ENCODE data around the gene TUBA3E. TPM values are rescaled to one million over a fixed set of nuclear protein-coding genes. Genes with fewer than 3 reads are reported as not detected.
"Not testable (repeated sequence)": the region's sequence is repeated elsewhere in the genome, so short reads cannot be mapped to it uniquely, and the experiment has no call there.

The TUBA3E gene
- not detected in 2 replicates for total RNA-seq (2014; rRNA removed; shearing (Covaris generic))
- polyA plus RNA-seq (2015; cell fraction: cytosol; rRNA removed): not detected in 2 replicates
- not detected in 2 replicates for polyA plus RNA-seq (2015; cell fraction: nucleus; rRNA removed)

- in situ Hi-C loops (cut with HindIII; ENCODE audit: low pct_unique_long_range_greater_than_20kb, low sequenced_read_pairs): no loop called here
Observed at GRCh38 chr2:130198343-130198742, at the start of gene TUBA3E. Gene TUBA3E (minus strand): TSS chr2:130198439. CDS start chr2:130198360, 79 bp downstream.

GRCh38 chr2:130246430-130246829 is 48.2 kb upstream of the TUBA3E start:
- in situ Hi-C loops (cut with HindIII; ENCODE audit: low pct_unique_long_range_greater_than_20kb, low sequenced_read_pairs): no loop called here
- no peak for DNase-seq (ENCODE audit: low read depth, low spot score)

More at GRCh38 chr2:130198343-130198742, at the start of gene TUBA3E:
- DNase-seq (ENCODE audit: low read depth, low spot score): no peak

- no peak for DNase-seq (ENCODE audit: low read depth, low spot score)
- in situ Hi-C loops (cut with HindIII; ENCODE audit: low pct_unique_long_range_greater_than_20kb, low sequenced_read_pairs): no loop called here
Observed at GRCh38 chr2:130245976-130246375, 47.7 kb upstream of the TUBA3E start.

GRCh38 chr2:130243359-130243758 is 45.1 kb upstream of the TUBA3E start:
- no peak for DNase-seq (ENCODE audit: low read depth, low spot score)
- in situ Hi-C loops (cut with HindIII; ENCODE audit: low pct_unique_long_range_greater_than_20kb, low sequenced_read_pairs): no loop called here

- in situ Hi-C loops (cut with HindIII; ENCODE audit: low pct_unique_long_range_greater_than_20kb, low sequenced_read_pairs): no loop called here
- peak; percentile 66 for DNase-seq (ENCODE audit: low read depth, low spot score)
Observed at GRCh38 chr2:130241041-130241707, 42.9 kb upstream of the TUBA3E start.

- in situ Hi-C loops (cut with HindIII; ENCODE audit: low pct_unique_long_range_greater_than_20kb, low sequenced_read_pairs); DNase-seq (ENCODE audit: low read depth, low spot score): not testable (repeated sequence)
Observed at GRCh38 chr2:130239581-130239980, 41.3 kb upstream of the TUBA3E start.

GRCh38 chr2:130233066-130233465 is 34.8 kb upstream of the TUBA3E start:
- DNase-seq (ENCODE audit: low read depth, low spot score); in situ Hi-C loops (cut with HindIII; ENCODE audit: low pct_unique_long_range_greater_than_20kb, low sequenced_read_pairs): not testable (repeated sequence)

GRCh38 chr2:130231656-130232055 is 33.4 kb upstream of the TUBA3E start:
- no peak for DNase-seq (ENCODE audit: low read depth, low spot score)
- in situ Hi-C loops (cut with HindIII; ENCODE audit: low pct_unique_long_range_greater_than_20kb, low sequenced_read_pairs): no loop called here

- in situ Hi-C loops (cut with HindIII; ENCODE audit: low pct_unique_long_range_greater_than_20kb, low sequenced_read_pairs); DNase-seq (ENCODE audit: low read depth, low spot score): not testable (repeated sequence)
Observed at GRCh38 chr2:130230907-130231306, 32.7 kb upstream of the TUBA3E start.

- in situ Hi-C loops (cut with HindIII; ENCODE audit: low pct_unique_long_range_greater_than_20kb, low sequenced_read_pairs): not testable (repeated sequence)
Observed at GRCh38 chr2:130230376-130230775, 32.1 kb upstream of the TUBA3E start.

GRCh38 chr2:130229161-130229510 is 30.9 kb upstream of the TUBA3E start:
- in situ Hi-C loops (cut with HindIII; ENCODE audit: low pct_unique_long_range_greater_than_20kb, low sequenced_read_pairs): not testable (repeated sequence)

More at GRCh38 chr2:130230376-130230775, 32.1 kb upstream of the TUBA3E start:
- DNase-seq (ENCODE audit: low read depth, low spot score): not testable (repeated sequence)

GRCh38 chr2:130228467-130229160 is 30.4 kb upstream of the TUBA3E start:
- DNase-seq (ENCODE audit: low read depth, low spot score); in situ Hi-C loops (cut with HindIII; ENCODE audit: low pct_unique_long_range_greater_than_20kb, low sequenced_read_pairs): not testable (repeated sequence)

More at GRCh38 chr2:130229161-130229510, 30.9 kb upstream of the TUBA3E start:
- peak; percentile 80 for DNase-seq (ENCODE audit: low read depth, low spot score)

- DNase-seq (ENCODE audit: low read depth, low spot score); in situ Hi-C loops (cut with HindIII; ENCODE audit: low pct_unique_long_range_greater_than_20kb, low sequenced_read_pairs): not testable (repeated sequence)
Observed at GRCh38 chr2:130228005-130228404, 29.8 kb upstream of the TUBA3E start.

- in situ Hi-C loops (cut with HindIII; ENCODE audit: low pct_unique_long_range_greater_than_20kb, low sequenced_read_pairs); DNase-seq (ENCODE audit: low read depth, low spot score): not testable (repeated sequence)
Observed at GRCh38 chr2:130222523-130222922, 24.3 kb upstream of the TUBA3E start.

GRCh38 chr2:130220505-130220904 is 22.3 kb upstream of the TUBA3E start:
- in situ Hi-C loops (cut with HindIII; ENCODE audit: low pct_unique_long_range_greater_than_20kb, low sequenced_read_pairs): not testable (repeated sequence)

GRCh38 chr2:130219147-130219546 is 20.9 kb upstream of the TUBA3E start:
- in situ Hi-C loops (cut with HindIII; ENCODE audit: low pct_unique_long_range_greater_than_20kb, low sequenced_read_pairs); DNase-seq (ENCODE audit: low read depth, low spot score): not testable (repeated sequence)

More at GRCh38 chr2:130220505-130220904, 22.3 kb upstream of the TUBA3E start:
- not testable (repeated sequence) for DNase-seq (ENCODE audit: low read depth, low spot score)

- in situ Hi-C loops (cut with HindIII; ENCODE audit: low pct_unique_long_range_greater_than_20kb, low sequenced_read_pairs); DNase-seq (ENCODE audit: low read depth, low spot score): not testable (repeated sequence)
Observed at GRCh38 chr2:130207051-130207450, 8.8 kb upstream of the TUBA3E start.

GRCh38 chr2:130203150-130203549 is 4.9 kb upstream of the TUBA3E start:
- in situ Hi-C loops (cut with HindIII; ENCODE audit: low pct_unique_long_range_greater_than_20kb, low sequenced_read_pairs); DNase-seq (ENCODE audit: low read depth, low spot score): not testable (repeated sequence)

Measured in SK-MEL-5 (cell line).